ENCODE results near the gene FBN2.

Gene FBN2

DNA sequence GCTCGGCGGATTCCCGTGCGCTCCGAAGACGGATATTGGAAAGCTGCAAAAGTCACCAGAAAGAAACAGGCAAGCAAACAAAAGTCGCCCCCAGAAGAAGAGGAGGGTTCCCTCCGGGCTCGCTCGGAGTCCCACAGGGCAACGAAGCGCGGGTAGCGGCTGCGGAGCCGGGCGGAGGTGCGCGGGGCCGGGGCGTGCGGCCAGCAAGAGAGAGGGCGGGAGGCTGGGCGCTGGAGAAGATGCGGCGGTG is at the start of gene FBN2:
TSS of gene FBN2 (minus strand) at position 246 of the 250 bp plus-strand sequence. CDS start 642 bp downstream, outside the sequence.
- no peak for DNase-seq
- TF ChIP-seq POLR2A (IDR thresholded peaks at IDR 0.05; ENCODE audit: low read length) (no peak), GATA1 (IDR thresholded peaks at IDR 0.05; ENCODE audit: low read depth, low read length) (no peak)

DNA sequence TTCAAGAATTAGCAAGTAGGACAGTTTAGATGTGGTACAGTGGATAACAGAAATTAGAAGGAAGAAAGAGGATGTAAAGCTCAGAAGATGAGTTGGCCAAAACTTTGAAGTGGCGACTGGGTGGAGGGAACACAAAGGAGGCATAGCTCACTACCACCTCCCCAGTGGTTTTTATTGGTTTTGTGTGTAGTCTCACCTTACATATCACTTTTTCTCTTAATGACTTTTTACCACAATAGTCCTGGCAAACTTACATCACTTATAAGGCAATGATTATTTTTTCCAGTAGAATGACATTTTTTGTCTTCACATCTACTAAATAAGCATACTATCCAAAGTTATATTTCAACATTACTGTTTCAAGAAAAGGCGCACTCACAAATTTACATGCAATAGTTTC is 49.2 kb upstream of the FBN2 start:
- no peak for DNase-seq
- TF ChIP-seq GATA1 (IDR thresholded peaks at IDR 0.05; ENCODE audit: low read depth, low read length): no peak
- no peak for TF ChIP-seq POLR2A (IDR thresholded peaks at IDR 0.05; ENCODE audit: low read length)

DNA sequence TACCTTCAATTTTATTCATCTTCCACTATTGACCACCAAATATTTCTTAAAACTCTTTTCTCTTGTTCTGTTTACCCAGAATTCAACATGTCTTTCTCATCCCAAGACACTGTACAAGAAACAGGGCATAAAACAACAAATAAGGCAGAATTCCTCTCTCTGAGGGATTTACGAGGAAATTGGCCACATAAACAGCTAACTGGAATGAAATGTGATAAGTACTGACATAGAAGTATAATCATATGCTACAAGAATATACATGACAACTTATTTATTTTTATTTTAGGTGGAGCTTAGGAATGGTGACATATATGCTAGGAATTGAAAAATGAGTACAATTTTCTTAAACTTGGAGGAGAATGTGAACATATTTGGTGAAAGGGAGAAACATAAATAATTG is 48.8 kb upstream of the FBN2 start:
- TF ChIP-seq GATA1 (IDR thresholded peaks at IDR 0.05; ENCODE audit: low read depth, low read length): no peak
- no peak for TF ChIP-seq POLR2A (IDR thresholded peaks at IDR 0.05; ENCODE audit: low read length)
- no peak for DNase-seq

DNA sequence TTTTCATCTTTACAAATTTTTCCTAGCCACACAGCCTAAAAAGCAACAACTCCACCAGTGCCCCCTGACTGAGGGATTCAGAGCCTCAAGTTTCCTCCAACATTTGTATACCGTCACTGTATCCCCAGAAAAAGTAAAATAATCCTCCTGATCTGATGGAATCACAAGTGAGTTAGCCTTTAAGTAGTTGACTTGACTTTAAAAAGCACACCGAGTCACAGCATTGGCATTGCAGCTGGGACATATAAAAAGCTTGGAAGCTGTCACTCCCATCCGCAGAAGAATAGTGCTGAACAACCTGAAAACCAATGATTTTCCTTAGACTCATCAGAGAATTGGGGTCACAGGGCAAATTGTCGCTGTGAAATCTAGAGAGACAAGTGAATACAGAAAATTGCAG is 41.6 kb upstream of the FBN2 start:
- TF ChIP-seq GATA1 (IDR thresholded peaks at IDR 0.05; ENCODE audit: low read depth, low read length) (no peak), POLR2A (IDR thresholded peaks at IDR 0.05; ENCODE audit: low read length) (no peak)
- no peak for DNase-seq

DNA sequence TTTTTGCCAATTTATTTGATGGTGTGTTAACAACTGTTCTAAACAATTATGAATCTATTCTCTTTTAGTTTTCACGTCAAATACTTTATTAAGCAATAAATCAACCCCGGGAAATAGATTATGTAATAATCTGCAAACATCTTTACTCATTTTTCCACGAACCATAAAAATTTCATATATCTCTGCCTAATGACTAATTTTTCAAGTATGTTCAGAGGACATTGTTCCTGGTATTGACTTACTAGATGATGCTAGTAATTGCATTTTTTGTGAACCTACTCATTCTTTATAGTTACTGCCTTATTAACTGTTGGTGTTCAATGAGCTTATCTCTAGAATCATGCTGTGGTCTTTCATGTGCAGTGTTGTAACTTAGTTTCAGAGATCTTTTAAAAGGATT is 41.0 kb upstream of the FBN2 start:
- TF ChIP-seq POLR2A (IDR thresholded peaks at IDR 0.05; ENCODE audit: low read length) (no peak), GATA1 (IDR thresholded peaks at IDR 0.05; ENCODE audit: low read depth, low read length) (no peak)
- no peak for DNase-seq

DNA sequence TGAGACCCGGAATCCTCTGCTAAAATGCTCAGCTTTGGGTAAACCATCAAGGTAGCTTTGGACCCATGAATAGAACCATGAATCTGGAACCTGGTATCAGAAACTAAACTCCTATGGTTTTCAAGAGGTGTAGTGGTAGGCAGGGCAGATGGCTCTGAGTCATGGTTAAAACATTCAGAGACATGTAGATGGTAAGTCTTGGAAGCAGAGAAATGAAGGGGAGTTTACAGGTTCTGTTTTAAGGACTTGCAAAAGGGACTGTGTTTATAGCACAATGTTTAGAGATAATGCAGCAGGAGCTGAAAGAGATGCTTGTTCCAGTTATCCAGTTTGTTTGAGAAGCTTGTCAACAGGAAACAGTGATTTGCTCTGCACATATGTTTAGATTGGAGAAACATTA is 36.0 kb upstream of the FBN2 start:
- no peak for DNase-seq
- TF ChIP-seq GATA1 (IDR thresholded peaks at IDR 0.05; ENCODE audit: low read depth, low read length): no peak
- TF ChIP-seq POLR2A (IDR thresholded peaks at IDR 0.05; ENCODE audit: low read length): no peak

DNA sequence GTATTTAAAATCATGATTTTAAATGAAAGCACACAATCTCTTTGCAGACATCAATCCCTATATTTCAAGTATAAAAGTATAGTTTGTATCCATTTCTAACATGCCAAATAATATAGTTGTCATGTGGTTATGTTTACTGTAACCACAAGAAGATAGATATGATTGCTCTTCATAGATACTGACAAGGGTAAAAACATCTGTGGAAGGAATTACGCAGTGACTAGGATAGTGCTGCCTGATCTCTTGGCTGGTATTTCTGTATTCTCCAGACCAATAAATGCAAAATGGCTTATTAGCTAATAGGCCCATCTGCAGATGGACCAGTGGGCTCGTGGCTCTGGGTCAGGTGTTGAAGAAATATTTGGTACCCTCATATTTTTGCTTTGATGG is 34.9 kb upstream of the FBN2 start:
- no peak for DNase-seq
- no peak for TF ChIP-seq POLR2A (IDR thresholded peaks at IDR 0.05; ENCODE audit: low read length)
- TF ChIP-seq GATA1 (IDR thresholded peaks at IDR 0.05; ENCODE audit: low read depth, low read length): no peak

DNA sequence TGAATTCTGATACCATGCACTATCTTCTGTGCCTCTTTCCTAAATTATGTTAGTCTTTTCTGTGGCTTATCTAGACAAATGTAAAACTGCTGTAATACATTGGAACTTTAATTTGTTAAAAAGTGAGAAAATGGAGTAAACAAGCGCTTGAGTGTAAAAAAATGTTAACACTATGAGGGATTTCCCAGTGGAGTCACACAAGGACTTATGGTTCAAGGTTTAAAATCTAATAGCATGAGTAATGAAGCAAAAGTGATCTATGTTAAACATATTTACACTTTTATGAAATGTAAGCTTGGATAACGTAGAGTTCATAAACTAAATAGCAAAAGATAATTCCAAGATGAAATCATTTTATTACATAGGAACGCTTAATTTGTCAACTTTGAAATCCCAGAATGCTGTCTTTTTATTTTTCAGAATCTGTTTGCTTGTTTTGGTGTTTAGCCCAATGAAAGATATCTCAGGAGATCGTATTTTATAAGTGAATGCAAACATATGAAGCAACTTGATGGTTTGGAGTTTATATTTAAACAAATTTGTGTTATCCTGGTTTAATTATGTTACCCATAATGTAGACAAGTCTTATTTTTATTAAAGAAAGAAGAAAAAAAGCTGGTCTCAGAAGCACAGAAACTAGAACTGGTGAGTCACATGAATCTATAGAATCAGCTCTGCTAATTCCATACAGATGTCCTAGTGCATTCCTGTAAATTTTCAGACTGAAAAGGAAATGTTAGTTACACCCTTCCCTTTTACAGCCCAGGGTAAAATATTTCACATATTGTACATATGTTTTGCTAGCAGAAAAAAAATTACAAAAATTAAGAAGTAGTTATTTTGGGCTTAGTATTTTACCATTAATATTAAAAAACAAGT is 34.2 kb upstream of the FBN2 start:
- no peak for DNase-seq
- TF ChIP-seq POLR2A (IDR thresholded peaks at IDR 0.05; ENCODE audit: low read length) (no peak), GATA1 (IDR thresholded peaks at IDR 0.05; ENCODE audit: low read depth, low read length) (no peak)

DNA sequence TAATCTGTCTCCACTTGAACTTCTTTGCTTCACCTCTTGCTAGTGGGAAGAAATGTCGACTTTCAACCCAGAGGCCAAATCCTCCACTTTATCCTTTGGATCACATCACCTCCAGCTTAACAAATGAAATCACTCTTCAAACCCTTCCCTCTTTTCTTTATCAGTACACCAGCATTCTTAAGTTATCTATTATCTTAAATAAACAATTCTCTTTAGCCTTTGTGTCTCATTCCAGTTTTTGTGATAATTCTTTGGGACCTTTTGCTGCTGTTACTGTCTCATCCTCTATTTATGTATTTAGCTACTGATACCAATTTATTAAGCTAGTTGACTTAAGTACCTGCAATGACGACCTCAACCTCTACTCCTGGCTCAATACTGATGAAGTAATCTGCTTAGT is 28.1 kb upstream of the FBN2 start:
- TF ChIP-seq POLR2A (IDR thresholded peaks at IDR 0.05; ENCODE audit: low read length): no peak
- TF ChIP-seq GATA1 (IDR thresholded peaks at IDR 0.05; ENCODE audit: low read depth, low read length): no peak
- DNase-seq: no peak

DNA sequence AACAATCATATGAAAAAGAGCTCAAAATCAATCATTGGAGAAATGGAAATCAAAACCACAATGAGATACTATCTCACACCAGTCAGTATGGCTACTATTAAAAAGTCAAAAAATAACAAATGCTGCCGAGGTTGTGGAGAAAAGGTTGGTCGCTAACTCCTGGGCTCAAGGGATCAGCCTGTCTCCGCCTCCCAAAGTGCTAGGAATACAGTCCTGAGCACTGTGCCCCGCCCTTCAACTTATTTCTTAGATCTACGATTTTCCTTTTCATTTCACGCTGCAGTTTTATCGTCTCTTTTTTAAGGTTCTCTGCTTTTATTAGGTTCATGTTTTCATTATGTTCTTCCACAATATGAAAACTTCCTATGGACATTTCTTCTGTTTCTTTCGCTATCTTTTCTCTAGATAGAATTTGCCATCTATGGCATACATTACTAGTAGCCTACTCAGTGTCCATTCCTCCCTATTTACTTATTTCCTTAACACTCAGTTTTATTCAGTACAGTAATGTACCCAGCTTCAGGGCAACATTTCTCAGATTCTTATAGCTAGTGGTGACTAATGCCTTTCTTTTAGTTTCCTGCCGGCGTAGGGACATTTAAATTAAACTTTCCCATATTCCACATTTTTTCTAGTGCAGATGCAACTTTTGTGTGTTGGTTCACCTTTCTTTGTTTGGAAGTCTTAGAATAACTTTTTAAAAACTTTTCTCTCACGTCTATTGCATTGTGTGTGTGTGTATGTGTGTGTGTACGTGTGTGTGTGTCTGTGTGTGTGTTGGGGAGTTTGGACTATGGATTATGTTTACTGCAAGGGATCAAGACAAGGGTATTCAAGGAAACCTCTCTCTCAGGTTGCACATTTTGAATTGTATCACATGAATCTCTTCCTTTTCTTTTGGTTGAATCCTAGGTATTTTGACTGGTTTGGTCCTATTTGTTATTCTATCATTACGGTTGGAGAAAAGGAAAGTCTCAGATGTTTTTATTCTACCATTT is 21.6 kb upstream of the FBN2 start:
- no peak for TF ChIP-seq GATA1 (IDR thresholded peaks at IDR 0.05; ENCODE audit: low read depth, low read length)
- no peak for TF ChIP-seq POLR2A (IDR thresholded peaks at IDR 0.05; ENCODE audit: low read length)
- no peak for DNase-seq

DNA sequence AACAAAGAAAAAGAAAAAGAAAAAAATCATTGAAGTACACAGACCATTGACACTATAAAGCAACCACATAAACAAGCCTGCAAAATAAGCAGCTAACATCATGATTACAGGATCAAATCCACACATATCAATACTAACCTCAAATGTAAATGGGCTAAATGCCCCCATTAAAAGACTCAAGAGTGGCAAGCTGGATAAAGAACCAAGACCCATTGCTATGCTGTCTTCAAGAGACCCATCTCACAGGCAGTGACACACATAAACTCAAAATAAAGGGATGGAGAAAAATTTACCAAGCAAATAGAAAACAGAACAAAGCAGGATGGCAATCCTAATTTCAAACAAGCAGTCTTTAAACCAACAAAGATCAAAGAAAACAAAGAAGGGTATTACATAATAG is 15.7 kb upstream of the FBN2 start:
- DNase-seq: no peak
- TF ChIP-seq GATA1 (IDR thresholded peaks at IDR 0.05; ENCODE audit: low read depth, low read length) (no peak), POLR2A (IDR thresholded peaks at IDR 0.05; ENCODE audit: low read length) (no peak)

DNA sequence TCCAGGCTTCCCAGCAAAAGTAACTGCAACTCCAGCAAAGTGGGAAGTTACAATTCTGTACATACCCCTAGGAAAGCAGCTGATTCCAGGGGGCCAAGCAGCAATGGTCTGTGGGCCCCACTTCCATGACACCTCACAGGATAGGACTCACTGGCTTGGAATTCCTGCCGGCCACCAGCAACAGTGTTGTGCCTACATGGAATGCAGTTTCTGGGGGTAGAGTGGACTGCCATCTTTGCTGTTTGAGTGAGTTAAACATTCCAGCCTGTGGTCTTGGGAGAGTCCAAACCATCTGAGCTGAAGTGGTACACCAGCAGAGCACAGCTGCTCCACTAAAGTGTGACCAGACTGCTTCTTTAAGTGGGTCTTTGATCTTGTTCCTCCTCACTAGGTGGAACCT is 13.4 kb upstream of the FBN2 start:
- no peak for DNase-seq
- TF ChIP-seq GATA1 (IDR thresholded peaks at IDR 0.05; ENCODE audit: low read depth, low read length): no peak
- TF ChIP-seq POLR2A (IDR thresholded peaks at IDR 0.05; ENCODE audit: low read length): no peak

DNA sequence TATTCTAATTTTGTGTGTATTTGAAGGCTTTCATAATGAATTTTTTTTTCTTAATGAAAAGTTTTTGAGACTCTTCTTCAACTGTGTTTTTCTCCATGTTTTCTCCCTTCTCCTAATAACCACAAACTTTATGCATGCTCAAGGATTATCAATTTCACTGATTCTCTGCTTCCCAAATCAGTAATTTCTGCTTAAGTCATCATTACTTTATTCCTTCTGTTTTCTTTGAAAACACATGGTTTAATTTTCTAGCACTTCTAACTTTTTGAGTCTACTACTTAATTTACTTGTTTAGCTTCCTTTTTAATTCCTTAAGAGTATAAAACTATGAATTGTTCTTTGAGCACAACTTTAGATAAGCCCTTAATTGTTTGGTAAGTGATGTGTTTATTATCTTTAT is 11.5 kb upstream of the FBN2 start:
- no peak for DNase-seq
- no peak for TF ChIP-seq POLR2A (IDR thresholded peaks at IDR 0.05; ENCODE audit: low read length)
- no peak for TF ChIP-seq GATA1 (IDR thresholded peaks at IDR 0.05; ENCODE audit: low read depth, low read length)

DNA sequence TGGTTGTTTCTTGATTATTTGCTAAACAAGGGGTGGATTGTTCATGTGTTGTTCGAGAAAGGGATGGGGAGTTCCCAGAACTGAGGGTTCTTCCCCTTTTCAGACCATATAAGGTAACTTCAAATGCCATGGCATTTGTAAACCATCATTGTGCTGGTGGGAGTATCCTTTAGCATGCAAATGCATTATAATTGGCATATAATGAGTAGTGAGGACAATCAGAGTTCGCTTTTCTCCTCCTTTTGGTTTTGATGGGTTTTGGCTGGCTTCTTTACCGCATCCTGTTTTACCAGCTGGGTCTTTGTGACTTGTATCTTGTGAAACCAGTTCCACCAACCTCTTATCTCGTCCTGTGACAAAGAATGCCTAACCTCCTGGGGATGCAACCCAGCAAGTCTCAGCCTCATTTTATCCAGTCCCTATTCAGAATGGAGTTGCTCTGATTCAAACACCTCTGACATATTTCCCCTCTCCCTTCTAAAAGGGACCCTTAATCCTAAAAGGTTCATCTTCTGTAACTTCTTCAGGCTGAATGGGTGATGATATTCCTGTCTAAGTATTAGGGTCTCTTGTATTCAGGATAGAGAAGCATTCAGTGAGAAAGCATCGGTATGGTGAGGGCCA is 8.7 kb upstream of the FBN2 start:
- no peak for TF ChIP-seq POLR2A (IDR thresholded peaks at IDR 0.05; ENCODE audit: low read length)
- TF ChIP-seq GATA1 (IDR thresholded peaks at IDR 0.05; ENCODE audit: low read depth, low read length): no peak
- no peak for DNase-seq
